Measurements from ENCODE around the gene GDPD4.
A peak's percentile ranks its signal among the peaks of the same experiment; 100 is the strongest.

Gene GDPD4

DNA sequence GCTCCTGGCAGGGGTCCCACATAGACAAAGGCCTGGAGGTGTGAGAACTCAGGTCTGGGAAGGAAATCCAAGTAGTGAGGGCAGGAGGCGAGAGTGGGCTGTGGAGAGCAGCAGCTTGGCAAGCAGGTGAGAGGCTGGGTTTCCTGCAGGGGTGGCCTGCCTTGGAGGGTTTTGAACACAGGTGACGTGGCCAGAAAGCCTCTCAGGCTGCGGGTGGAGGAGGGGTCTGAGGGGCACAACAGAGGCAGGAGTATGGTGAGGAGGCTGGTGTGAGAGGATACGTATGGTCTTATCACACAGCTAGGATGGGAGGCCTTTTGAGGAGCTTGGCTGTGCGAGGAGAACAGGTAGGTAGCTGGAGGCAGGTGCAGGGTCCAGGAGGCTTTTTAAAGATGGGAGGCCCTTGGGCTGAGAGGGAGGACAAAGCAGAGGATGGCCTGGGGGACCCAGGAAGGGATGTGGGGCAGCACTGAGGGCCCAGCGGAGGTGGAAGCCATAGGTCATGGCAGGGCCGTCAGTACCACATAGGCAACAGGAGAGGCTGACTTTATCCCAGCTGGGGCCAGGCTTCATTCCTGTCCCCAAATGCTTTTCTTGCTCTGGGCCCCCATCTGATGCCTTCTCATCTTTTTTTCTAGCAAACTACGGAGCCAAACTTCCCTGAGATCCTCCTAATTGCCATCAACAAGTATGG is 89.0 kb downstream of the GDPD4 start:
- H3F3A ChIP-seq (ENCODE audit: insufficient read depth, low read length), result no peaks in the 10 kb centered on the region
- H3K9ac ChIP-seq (ENCODE audit: low read length), result no peak overlapping the region
- DNase-seq, result no peak
- H3K4me3 ChIP-seq (ENCODE audit: low read length), result no peak overlapping the region
- no peak overlapping the region for H3K4me2 ChIP-seq (ENCODE audit: low read depth, low read length)
- H4K20me1 ChIP-seq (ENCODE audit: insufficient read depth, low read length), result no peaks in the 10 kb centered on the region
- H3K27me3 ChIP-seq (replicated peaks; ENCODE audit: insufficient read depth, low read length), result no peaks in the 10 kb centered on the region
- H3K27ac ChIP-seq (ENCODE audit: low read length), result no peak overlapping the region
- no peaks in the 10 kb centered on the region for H3K9me3 ChIP-seq (replicated peaks; ENCODE audit: insufficient read depth, low read length)
- no peaks in the 10 kb centered on the region for H3K9me2 ChIP-seq (replicated peaks; ENCODE audit: insufficient read depth, low read length)
- H3K36me3 ChIP-seq (replicated peaks; ENCODE audit: insufficient read depth, low read length), result no peaks in the 10 kb centered on the region
- H2AFZ ChIP-seq (ENCODE audit: low read length), result no peak overlapping the region
- TF ChIP-seq EZH2 (optimal IDR thresholded peaks at IDR 0.05; ENCODE audit: low read depth, low read length), result no peak
- no peak for TF ChIP-seq EZH2phosphoT487 (IDR thresholded peaks at IDR 0.05; ENCODE audit: low read length)
- TF ChIP-seq, protein P1, sequence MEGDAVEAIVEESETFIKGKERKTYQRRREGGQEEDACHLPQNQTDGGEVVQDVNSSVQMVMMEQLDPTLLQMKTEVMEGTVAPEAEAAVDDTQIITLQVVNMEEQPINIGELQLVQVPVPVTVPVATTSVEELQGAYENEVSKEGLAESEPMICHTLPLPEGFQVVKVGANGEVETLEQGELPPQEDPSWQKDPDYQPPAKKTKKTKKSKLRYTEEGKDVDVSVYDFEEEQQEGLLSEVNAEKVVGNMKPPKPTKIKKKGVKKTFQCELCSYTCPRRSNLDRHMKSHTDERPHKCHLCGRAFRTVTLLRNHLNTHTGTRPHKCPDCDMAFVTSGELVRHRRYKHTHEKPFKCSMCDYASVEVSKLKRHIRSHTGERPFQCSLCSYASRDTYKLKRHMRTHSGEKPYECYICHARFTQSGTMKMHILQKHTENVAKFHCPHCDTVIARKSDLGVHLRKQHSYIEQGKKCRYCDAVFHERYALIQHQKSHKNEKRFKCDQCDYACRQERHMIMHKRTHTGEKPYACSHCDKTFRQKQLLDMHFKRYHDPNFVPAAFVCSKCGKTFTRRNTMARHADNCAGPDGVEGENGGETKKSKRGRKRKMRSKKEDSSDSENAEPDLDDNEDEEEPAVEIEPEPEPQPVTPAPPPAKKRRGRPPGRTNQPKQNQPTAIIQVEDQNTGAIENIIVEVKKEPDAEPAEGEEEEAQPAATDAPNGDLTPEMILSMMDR (IDR thresholded peaks at IDR 0.05; ENCODE audit: low read length), result no peak
- no peaks in the 10 kb centered on the region for H3K79me2 ChIP-seq (ENCODE audit: low read length)
- H3K4me1 ChIP-seq (ENCODE audit: low read length), result no peaks in the 10 kb centered on the region

DNA sequence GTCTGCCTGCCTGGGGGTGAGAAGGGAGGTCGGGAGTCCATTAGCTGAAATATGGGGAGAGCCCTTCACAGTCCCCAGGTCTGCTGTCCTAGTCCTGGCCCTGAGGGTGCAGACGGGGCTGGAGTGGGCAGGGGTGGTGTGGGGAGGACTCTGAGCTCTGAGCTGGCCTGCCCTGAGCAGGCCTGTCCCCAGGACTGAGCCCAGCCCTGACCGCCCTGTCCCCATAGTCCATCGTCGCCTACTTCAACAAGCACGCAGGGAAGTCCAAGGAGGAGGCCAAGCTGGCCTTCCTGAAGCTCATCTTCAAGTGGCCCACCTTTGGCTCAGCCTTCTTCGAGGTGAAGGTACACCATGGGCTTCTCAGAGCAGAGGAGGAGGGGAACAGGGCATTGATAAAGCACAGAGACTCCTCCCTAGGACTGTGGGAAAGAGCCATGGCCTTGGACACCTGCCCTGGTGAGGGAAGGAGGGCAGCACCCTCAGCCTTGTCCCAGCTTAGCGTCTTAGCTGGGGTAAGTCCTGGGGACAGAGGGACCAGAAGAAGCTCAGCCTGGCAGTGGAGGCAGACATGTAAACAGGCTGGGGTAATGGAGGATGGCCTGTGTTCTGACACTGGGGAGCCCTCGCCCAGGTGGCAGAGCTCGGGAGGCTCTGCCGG is 89.8 kb downstream of the GDPD4 start:
- H3K9me3 ChIP-seq (replicated peaks; ENCODE audit: insufficient read depth, low read length), result no peaks in the 10 kb centered on the region
- no peaks in the 10 kb centered on the region for H3K9me2 ChIP-seq (replicated peaks; ENCODE audit: insufficient read depth, low read length)
- no peaks in the 10 kb centered on the region for H3K79me2 ChIP-seq (ENCODE audit: low read length)
- no peak for TF ChIP-seq EZH2phosphoT487 (IDR thresholded peaks at IDR 0.05; ENCODE audit: low read length)
- TF ChIP-seq, protein P1 (IDR thresholded peaks at IDR 0.05; ENCODE audit: low read length), result no peak
- TF ChIP-seq EZH2 (optimal IDR thresholded peaks at IDR 0.05; ENCODE audit: low read depth, low read length), result no peak
- no peaks in the 10 kb centered on the region for H4K20me1 ChIP-seq (ENCODE audit: insufficient read depth, low read length)
- no peak overlapping the region for H3K4me2 ChIP-seq (ENCODE audit: low read depth, low read length)
- H3K27ac ChIP-seq (ENCODE audit: low read length), result no peak overlapping the region
- no peak overlapping the region for H2AFZ ChIP-seq (ENCODE audit: low read length)
- no peaks in the 10 kb centered on the region for H3K27me3 ChIP-seq (replicated peaks; ENCODE audit: insufficient read depth, low read length)
- no peaks in the 10 kb centered on the region for H3F3A ChIP-seq (ENCODE audit: insufficient read depth, low read length)
- DNase-seq, result no peak
- no peaks in the 10 kb centered on the region for H3K4me1 ChIP-seq (ENCODE audit: low read length)
- no peak overlapping the region for H3K9ac ChIP-seq (ENCODE audit: low read length)
- no peaks in the 10 kb centered on the region for H3K36me3 ChIP-seq (replicated peaks; ENCODE audit: insufficient read depth, low read length)
- H3K4me3 ChIP-seq (ENCODE audit: low read length), result no peak overlapping the region

DNA sequence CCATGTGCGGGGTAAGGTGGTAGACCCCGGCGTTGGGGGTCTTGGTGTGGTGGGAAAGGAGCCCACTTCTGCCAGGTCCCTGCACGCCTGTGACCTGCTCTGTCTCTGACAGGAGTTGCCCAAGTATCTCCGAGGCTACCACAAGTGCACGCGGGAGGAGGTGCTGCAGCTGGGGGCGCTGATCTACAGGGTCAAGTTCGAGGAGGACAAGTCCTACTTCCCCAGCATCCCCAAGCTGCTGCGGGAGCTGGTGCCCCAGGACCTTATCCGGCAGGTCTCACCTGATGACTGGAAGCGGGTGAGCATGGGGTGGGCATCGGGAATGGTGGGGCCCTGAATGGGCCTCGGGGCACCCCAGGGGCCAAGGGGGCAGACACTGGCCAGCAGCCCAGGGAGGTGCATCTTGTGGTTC is 90.4 kb downstream of the GDPD4 start:
- TF ChIP-seq, protein P1 (IDR thresholded peaks at IDR 0.05; ENCODE audit: low read length), result no peak
- TF ChIP-seq EZH2 (optimal IDR thresholded peaks at IDR 0.05; ENCODE audit: low read depth, low read length) (no peak), EZH2phosphoT487 (IDR thresholded peaks at IDR 0.05; ENCODE audit: low read length) (no peak)
- Histone ChIP-seq H3K79me2 (ENCODE audit: low read length) (no peaks in the 10 kb centered on the region), H3K9me3 (replicated peaks; ENCODE audit: insufficient read depth, low read length) (no peaks in the 10 kb centered on the region), H3K36me3 (replicated peaks; ENCODE audit: insufficient read depth, low read length) (no peaks in the 10 kb centered on the region), H3K9me2 (replicated peaks; ENCODE audit: insufficient read depth, low read length) (no peaks in the 10 kb centered on the region), H2AFZ (ENCODE audit: low read length) (no peak overlapping the region), H3K27me3 (replicated peaks; ENCODE audit: insufficient read depth, low read length) (no peaks in the 10 kb centered on the region), H3F3A (ENCODE audit: insufficient read depth, low read length) (no peaks in the 10 kb centered on the region), H3K4me3 (ENCODE audit: low read length) (no peak overlapping the region), H3K4me1 (ENCODE audit: low read length) (no peaks in the 10 kb centered on the region), H4K20me1 (ENCODE audit: insufficient read depth, low read length) (no peaks in the 10 kb centered on the region), H3K4me2 (ENCODE audit: low read depth, low read length) (no peak overlapping the region), H3K9ac (ENCODE audit: low read length) (no peak overlapping the region), H3K27ac (ENCODE audit: low read length) (no peak overlapping the region)
- DNase-seq, result peak; percentile 2

Measured in MM.1S (cell line).